IPS-NIHi11 (cell line): ENCODE results near the gene MAP3K20.
A peak's percentile ranks its signal among the peaks of the same experiment; 100 is the strongest.
"Not testable (repeated sequence)": the region's sequence is repeated elsewhere in the genome, so short reads cannot be mapped to it uniquely, and the experiment has no call there.

ENCODE experiments used
- DNase-seq: peaks from one replicate; pipeline ENCODE4 v3.0.0; 2012; ENCODE audit warnings: mixed read lengths, low spot score

MAP3K20 gene

GRCh38 chr2:173161507-173161906, 85.9 kb downstream of the MAP3K20 start:
- no peak for DNase-seq

GRCh38 chr2:173163357-173163756, 87.7 kb downstream of the MAP3K20 start:
- DNase-seq = not testable (repeated sequence)

GRCh38 chr2:173164396-173164795, 88.8 kb downstream of the MAP3K20 start:
- no peak for DNase-seq

- DNase-seq = no peak
These were observed 90.0 kb downstream of the MAP3K20 start for GRCh38 chr2:173165443-173166238.

DNA sequence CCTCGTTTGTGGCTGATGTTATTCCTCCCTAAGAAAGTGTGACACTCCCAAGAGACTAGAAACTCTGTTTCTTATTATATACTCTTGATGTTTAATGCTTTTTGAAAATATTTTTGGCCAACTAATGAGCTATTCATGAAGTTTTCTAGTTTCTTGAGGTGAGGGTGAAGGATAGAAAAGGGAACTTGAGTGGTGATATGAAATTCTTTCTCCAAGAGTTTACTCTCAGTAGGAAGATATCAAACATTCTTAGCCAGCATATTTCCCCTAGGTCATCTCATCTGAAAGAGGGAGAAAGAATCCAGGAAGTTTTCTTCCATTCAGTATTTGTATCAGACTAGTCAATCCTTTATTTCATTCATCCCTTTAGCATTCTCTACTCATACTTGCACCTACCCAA, 95.7 kb downstream of the MAP3K20 start:
- DNase-seq = no peak

GRCh38 chr2:173171924-173172643, 96.4 kb downstream of the MAP3K20 start:
- no peak for DNase-seq

- not testable (repeated sequence) for DNase-seq
These were observed 98.7 kb downstream of the MAP3K20 start for GRCh38 chr2:173174339-173174738.

DNA sequence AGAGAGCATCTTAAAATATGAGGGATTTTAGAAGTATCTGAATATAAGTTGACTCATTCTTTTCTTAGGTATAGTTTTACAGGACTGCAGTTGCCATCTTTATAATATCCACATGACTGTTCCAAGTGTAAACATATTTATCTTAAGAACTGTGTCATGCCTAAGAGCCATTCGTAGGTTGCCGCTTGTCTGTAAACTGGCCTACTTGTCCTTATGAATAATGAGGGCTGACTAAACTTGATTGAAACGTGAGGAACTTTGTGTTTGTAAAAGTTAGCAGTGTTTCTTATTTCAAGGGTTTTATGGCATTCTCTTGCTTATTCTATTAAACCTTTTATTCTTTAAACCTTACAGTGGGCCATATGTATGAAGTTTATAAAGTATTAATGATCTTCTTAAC, 99.6 kb downstream of the MAP3K20 start:
- no peak for DNase-seq

- no peak for DNase-seq
These were observed 106.3 kb downstream of the MAP3K20 start for GRCh38 chr2:173181982-173182381.

GRCh38 chr2:173184031-173185004, 108.7 kb downstream of the MAP3K20 start:
- peak; percentile 26 for DNase-seq

DNA sequence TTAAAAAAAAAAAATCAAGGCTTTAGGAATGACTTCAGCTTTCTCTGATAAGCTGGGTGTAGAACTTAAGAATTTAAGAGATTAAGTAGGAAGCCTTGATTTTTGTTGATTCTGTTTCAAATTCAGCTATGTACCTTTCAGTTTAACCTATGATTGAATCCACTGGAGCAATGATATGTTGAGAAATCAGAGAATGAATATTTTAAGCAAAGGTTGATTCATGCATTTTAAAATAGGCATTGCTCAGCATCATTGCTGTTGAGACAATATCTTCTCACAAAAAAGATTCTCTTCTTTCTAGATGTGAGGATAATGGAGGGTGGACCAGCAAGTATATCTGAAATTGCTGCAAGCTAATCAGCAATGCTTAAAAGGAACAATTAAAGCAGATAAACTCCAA, 109.8 kb downstream of the MAP3K20 start:
- no peak for DNase-seq

- DNase-seq = no peak
These were observed 112.5 kb downstream of the MAP3K20 start for GRCh38 chr2:173187941-173188788.

DNA sequence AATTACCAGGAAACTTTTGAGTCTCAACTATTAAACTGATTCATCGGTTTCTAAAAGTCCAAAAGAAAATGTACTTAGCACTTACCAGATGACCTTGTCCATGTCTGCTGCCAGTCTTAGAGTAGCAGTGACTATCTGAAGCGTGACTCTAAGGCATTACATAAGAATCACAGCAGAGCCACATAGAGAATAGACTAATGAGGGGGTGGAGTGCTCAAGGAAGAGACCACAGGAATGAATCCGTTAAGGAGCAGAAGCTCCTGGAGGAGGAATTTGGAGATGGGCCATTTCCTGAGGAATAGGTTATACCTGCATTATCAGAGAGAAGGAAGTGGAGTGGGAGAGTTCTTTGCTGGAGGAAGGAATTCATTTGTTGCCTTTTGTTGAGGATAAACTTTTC, 116.0 kb downstream of the MAP3K20 start:
- DNase-seq = peak; percentile 52

DNA sequence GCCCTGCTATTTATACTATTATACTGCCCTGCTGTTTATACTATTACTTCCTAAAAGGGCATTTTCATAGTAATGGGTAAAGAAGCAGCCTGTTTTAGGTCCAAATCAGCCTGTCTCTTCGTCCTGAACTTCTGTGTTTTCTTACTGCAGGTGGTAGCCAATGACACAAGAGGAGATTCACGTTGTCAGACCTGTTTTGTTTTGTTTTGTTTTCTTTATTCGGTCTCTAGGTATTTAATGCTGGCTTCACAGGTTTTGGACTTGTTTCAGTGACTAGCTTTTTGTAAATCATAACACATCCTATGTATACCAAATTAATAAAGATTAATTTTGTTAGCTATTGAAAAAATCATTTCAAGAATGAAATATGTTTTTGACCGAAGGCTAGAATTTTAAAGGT, 116.4 kb downstream of the MAP3K20 start:
- no peak for DNase-seq

GRCh38 chr2:173193925-173194324, 118.3 kb downstream of the MAP3K20 start:
- DNase-seq = no peak

- peak; percentile 25 for DNase-seq
These were observed 119.5 kb downstream of the MAP3K20 start for GRCh38 chr2:173195100-173195499.

DNA sequence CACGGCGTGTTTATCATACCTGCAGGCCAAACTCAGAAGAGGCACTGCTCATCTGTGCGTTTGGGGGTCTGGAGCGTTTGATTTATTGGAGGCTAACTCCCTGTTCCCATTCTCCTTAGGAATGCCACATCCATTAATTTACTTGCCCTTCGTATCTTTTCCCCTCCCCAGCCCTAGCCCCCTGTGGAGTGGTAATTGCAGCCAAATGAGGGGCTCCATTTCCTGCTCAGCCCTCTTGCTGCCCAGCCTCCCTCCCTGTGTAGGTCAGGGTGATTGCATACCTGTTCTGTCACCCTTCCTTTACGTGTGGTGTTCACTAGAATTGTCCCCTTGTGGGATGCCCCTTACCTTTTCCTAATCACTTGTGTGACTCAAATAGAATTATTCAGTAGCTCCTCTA, 120.4 kb downstream of the MAP3K20 start:
- peak; percentile 45 for DNase-seq

DNA sequence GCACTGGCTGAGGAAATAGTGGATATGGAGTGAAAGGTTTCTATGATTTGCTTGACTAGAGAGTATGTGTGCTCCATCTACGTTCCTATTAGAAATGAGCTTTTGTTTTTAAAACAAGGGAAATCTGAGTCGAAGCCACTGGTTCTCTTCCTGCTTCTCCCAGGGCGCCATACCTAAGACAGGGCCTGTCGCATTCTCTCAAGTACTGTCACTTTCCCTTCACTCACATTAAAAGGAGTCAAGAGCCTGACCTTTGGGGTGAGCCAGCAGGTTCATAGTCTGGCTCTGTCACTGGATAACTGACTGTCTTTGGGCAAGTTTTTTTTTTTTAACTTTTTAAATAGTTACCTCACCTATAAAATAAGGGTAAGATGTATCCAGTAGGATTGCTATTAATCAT, 121.0 kb downstream of the MAP3K20 start:
- no peak for DNase-seq

DNA sequence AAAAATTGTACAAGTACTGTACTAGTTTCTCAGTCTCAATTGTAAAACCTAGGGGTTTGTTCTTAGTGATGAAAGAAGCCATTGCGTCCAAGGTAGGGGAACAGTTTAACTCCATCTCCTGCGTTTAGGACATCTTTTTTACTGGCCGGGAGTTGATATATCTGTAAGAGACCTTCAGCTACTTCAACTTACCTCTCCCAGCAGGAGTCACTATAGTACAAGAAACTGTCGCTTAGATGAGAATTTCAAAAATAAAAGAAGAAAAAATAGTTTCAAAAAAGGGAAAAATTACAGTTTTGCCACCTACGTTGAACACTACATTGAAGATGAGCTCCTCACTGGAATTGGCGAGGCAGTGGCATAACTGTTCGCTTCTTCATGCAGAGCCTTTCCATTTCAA, 122.7 kb downstream of the MAP3K20 start:
- no peak for DNase-seq

DNA sequence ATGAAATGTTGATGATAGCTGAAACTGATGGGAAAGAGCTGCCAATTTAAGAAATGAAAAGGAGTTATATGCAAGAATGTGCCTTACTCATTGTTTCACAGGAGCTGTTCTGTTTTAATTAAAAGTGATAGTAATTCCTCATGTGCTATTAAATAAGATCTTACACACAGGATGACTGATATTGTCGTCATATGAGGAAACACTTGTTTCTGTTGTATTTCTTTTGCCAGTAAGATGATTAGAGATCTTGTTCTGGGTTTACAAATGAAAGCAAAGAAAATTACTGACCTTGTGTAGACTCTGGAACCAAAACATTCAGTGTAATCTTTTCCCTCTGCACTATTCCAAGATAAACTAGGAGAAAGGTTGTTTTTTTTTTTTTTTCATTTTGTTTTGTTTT, 123.6 kb downstream of the MAP3K20 start:
- no peak for DNase-seq

GRCh38 chr2:173202570-173202969, 126.9 kb downstream of the MAP3K20 start:
- no peak for DNase-seq
